Measurements from ENCODE around the gene SLC2A14.
"Not testable (repeated sequence)": the region's sequence is repeated elsewhere in the genome, so short reads cannot be mapped to it uniquely, and the experiment has no call there.

The SLC2A14 gene

GRCh38 chr12:7869137-7869536 is 3.6 kb downstream of the SLC2A14 start:
- no peak for DNase-seq

GRCh38 chr12:7868391-7868790 is 4.3 kb downstream of the SLC2A14 start:
- DNase-seq, result no peak

- DNase-seq, result no peak
Measured at GRCh38 chr12:7864601-7865150, 8.0 kb downstream of the SLC2A14 start.

DNA sequence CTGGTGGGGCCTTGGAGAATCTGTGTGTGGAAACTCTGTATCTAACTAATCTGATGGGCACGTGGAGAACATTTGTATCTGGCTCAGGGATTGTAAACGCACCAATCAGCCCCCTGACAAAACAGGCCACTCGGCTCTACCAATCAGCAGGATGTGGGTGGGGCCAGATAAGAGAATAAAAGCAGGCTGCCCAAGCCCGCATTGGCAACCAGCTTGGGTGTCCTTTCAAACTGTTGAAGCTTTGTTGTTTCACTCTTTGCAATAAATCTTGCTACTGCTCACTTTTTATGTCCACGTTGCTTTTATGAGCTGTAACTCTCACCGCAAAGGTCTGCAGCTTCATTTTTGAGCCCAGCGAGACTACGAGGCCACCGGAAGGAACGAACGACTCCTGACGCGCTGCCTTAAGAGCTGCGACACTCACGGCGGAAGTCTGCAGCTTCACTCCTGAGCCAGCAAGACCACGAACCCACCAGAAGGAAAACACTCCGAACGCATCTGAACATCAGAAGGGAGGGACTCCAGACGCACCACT is 9.8 kb downstream of the SLC2A14 start:
- not testable (repeated sequence) for DNase-seq

- not testable (repeated sequence) for DNase-seq
Measured at GRCh38 chr12:7862301-7862700, 10.4 kb downstream of the SLC2A14 start.

GRCh38 chr12:7859552-7859951 is 13.2 kb downstream of the SLC2A14 start:
- no peak for DNase-seq

- DNase-seq, result no peak
Measured at GRCh38 chr12:7857971-7858370, 14.7 kb downstream of the SLC2A14 start.

DNA sequence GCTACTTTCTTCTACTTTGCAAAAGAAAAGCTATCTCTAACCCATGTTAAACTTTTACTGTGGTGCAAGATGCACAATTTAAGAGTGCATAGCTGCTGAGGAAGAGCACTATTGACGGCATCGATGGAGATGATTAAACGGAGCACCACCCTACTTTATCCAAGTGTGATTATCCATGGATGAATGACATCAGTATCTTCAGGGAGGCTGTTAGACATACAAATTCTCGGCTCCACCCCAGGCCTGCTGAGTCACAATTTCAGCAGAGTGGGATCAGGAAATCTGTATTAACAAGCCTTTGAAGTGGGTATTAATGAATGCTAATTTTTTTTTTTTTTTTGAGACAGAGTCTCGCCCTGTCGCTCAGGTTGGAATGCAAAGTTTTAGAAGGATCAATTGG is 16.2 kb downstream of the SLC2A14 start:
- no peak for DNase-seq

GRCh38 chr12:7853557-7853956 is 19.2 kb downstream of the SLC2A14 start:
- DNase-seq, result no peak

DNA sequence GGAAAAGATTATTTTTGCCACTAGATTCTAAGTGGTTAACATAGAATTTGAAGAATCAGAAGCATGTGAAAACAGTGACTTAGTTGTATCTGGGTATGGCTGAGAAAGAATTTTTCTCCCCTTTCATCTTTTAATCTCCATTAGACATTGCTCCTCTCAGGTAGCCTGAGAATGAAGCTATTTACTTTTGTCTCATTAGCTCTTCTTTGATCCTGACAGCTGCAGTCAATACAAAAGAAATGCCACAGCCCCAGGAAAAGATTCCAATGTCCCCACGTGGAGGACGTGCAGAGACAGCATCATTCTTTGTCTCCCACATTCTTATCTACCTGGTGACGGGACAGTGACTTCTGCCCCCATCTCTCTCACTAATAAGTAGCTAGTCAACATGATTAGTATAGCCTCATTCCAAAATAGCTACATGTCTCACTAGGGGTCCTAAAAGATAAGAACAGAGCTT is 21.1 kb downstream of the SLC2A14 start:
- not testable (repeated sequence) for DNase-seq

GRCh38 chr12:7850099-7850498 is 22.6 kb downstream of the SLC2A14 start:
- DNase-seq, result not testable (repeated sequence)

DNA sequence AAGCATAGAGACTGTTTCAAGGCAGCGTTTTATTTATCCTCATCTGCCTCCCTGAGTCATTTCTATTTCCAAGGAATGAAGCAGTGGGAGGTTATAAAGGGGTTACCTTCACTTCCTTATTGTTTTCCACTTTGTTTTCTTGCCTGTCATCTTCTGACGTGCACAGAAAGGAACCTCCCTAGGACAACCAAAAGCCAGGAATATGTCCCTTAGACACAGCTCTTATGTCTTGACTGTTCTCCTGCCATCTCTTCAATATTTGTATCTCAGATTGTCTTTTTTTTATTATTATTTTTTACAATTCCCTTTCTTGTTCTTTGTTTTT is 24.7 kb downstream of the SLC2A14 start:
- DNase-seq, result not testable (repeated sequence)

- not testable (repeated sequence) for DNase-seq
Measured at GRCh38 chr12:7847226-7848097, 25.3 kb downstream of the SLC2A14 start.

DNA sequence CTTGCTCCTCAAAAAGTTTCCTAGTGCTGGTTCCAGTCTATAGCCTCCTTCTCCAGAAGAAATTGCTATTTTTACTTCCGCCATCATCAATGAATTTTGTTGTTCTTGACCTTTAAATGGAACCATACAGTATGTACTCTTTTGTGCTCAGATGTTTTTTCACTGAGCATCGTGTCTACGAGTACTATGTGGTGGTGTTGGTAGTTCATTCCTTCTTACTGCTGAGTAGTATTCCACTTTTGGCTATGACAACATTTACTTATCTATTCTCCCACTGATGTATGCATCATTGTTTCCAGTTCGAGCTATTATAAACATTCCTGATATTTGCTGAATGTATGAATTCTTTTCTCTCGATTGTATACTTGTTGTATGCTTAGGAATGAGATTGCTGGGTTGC is 28.6 kb downstream of the SLC2A14 start:
- DNase-seq, result no peak

GRCh38 chr12:7843583-7843982 is 29.1 kb downstream of the SLC2A14 start:
- DNase-seq, result not testable (repeated sequence)

DNA sequence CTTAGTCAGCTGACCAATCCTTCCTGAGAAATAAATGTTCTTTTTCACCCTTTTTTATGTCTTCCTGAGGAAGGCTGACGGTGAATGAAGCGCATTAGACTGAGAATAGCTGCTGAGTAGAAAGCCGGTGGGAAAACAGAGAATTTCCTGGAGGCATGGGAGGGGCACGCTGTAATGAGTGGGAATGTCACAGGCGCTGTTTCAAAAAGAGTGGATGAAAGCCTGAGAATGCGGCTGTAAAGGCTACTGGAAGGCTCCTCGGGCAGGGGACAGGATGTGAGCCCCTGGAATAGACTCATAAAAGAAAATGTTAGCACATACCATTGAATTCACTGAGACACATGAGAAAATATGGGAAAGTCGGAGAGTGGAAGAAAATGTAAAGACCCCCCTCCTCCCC is 29.6 kb downstream of the SLC2A14 start:
- DNase-seq, result not testable (repeated sequence)

- DNase-seq, result not testable (repeated sequence)
Measured at GRCh38 chr12:7842444-7842843, 30.3 kb downstream of the SLC2A14 start.

DNA sequence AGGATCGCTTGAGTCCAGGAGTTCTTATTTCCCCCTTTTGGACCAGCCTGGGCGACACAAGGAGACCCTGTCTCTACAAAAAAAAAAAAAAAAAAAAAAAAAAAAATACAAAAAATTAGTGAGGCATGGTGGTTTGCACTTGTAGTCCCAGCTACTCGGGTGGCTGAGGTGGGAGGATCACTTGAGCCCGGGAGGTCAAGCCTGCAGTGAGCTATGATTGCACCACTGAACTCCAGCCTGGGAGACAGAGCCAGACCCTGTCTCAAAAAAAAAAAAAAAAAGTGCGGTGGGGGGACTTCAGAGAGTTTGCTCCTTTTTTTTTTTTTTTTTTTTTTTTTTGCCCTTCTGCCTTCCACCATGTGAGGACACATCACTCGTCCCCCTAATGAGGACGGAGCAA is 32.9 kb downstream of the SLC2A14 start:
- DNase-seq, result not testable (repeated sequence)

DNA sequence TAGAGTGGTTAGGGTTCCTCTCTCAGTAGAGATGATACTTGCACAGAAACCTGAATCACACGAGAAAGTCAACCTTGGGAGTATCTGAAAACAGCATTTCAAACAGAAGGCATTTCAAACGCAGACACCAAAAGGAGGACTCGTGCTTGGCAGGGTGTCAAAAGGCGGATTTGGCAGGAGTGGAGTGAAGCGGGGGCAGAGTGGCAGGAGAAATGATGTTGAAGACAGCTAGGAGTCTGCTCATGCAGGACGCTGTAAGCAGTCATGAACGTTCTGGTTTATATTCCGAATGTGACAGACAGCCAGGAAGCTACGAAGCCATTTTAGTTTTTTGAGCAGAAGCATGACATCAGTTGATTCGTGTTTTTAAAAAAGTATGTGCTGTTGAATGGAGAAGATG is 33.5 kb downstream of the SLC2A14 start:
- not testable (repeated sequence) for DNase-seq

GRCh38 chr12:7837366-7837765 is 35.3 kb downstream of the SLC2A14 start:
- DNase-seq, result no peak

GRCh38 chr12:7835766-7836165 is 36.9 kb downstream of the SLC2A14 start:
- no peak for DNase-seq

GRCh38 chr12:7835116-7835515 is 37.6 kb downstream of the SLC2A14 start:
- no peak for DNase-seq

DNA sequence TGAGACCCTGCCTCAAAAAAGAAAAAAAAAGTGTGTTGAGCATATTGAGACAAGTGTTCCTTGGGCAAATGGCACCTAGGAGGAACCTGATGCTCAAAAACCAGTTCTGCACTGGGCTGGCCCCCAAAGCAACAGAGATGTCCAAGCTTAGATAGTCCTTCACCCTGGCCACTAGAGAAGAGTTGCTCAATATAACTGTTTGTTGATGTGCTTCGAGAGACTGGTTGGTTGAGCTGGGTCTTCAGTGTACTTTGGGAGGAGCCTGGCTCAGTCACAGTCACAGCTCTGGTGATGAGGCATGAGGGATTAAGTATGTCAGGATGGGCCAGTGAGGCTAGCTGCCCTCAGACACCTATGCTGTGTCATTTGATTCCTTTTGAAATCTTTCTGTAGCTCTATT is 38.0 kb downstream of the SLC2A14 start:
- no peak for DNase-seq

DNA sequence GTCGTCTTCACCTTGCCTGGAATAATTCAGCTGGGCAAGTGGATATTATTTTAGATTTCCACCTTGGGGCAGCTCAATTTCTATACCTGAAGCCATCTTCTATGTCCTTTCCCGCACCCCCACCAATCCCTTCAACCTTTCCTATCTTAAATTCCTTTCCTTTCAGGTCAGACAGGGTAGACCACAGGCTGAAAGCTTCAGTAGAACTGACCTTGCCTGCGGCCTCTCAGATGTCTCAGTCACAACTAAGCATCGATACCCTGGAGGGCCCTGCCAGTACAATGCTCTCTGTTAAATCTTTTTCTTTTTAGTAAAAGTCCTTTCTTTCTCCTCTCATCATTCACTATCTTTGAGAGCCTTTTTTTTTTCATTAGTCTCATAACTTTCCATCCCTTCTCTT is 38.9 kb downstream of the SLC2A14 start:
- no peak for DNase-seq
